A549 (cell line): ENCODE measurements around the gene DTX3.

ENCODE experiments used
- CTCF ChIP-seq: fragments of >200 bp; sonication (Bioruptor Twin); formaldehyde crosslinking; IDR thresholded peaks from 3 replicates; pipeline ENCODE4 v1.5.1; 2016
- FOSL2 ChIP-seq, 2 experiments: fragments of 450-650 bp in 1 of 2; fragments of >200 bp in 1 of 2; sonication (Bioruptor Twin) in 1 of 2; formaldehyde crosslinking; IDR thresholded peaks; 2 replicates each; pipeline versions ENCODE4 v1.5.0 to v1.6.1; 2016 to 2020; ENCODE audit warnings: mild to moderate bottlenecking in 1 of 2, moderate library complexity in 1 of 2
- MAX ChIP-seq: IDR thresholded peaks from 2 replicates; pipeline ENCODE4 v1.6.1; 2012
- PBX3 ChIP-seq: IDR thresholded peaks from 2 replicates; pipeline ENCODE4 v1.6.1; 2012
- POLR2A ChIP-seq: IDR thresholded peaks from 2 replicates; pipeline ENCODE4 v1.6.1; 2012; ENCODE audit warnings: mild to moderate bottlenecking, low read length
- SREBF2 ChIP-seq: fragments of 450-650 bp; IDR thresholded peaks from 2 replicates; pipeline ENCODE4 v1.6.1; 2014; ENCODE audit warnings: mild to moderate bottlenecking, moderate library complexity

GRCh38 chr12:57612711-57613426 is 8.2 kb downstream of the DTX3 start:
- TF ChIP-seq CTCF, result no peak
- no peak for TF ChIP-seq POLR2A
- no peak for TF ChIP-seq SREBF2
- TF ChIP-seq FOSL2 (IDR thresholded peaks at IDR 0.05), result no peak
- no peak for TF ChIP-seq FOSL2 (CRISPR knock-in tag; IDR thresholded peaks at IDR 0.05)
- no peak for TF ChIP-seq MAX
- no peak for TF ChIP-seq PBX3
